Pancreas (tissue), 10 donors: ENCODE data around the gene OR7D2. TPM values are rescaled to one million over a fixed set of nuclear protein-coding genes. Genes with fewer than 3 reads are reported as not detected.

Experiments used
- ATAC-seq, 4 donors: fragments of 200-7000 bp; cut with Tn5 transposase; one replicate each; pipeline versions ENCODE4 v1.8.0 to v1.9.1; 2020; ENCODE audit warnings: mild to moderate bottlenecking in 4 of 4, moderate library complexity in 4 of 4
- DNase-seq, 6 donors: peaks; one replicate each; pipeline ENCODE4 v3.0.0-alpha.2; 2020
- FAIRE-seq: peaks from 2 replicates; lab custom pipeline; 2012; peaks lifted over from hg19 to GRCh38; lab: Jason Lieb, UNC
- H3K27ac ChIP-seq, 4 donors: fragments of 200-600 bp; sonication (generic); 1 replicate in 3 of 4; 2 replicates in 1 of 4; pipeline versions ENCODE4 v1.5.0 to v1.8.0; 2020
- H3K27me3 ChIP-seq, 4 donors: fragments of 200-600 bp; one replicate each; pipeline ENCODE4 v1.8.0; 2021
- H3K36me3 ChIP-seq, 3 donors: fragments of 200-600 bp; sonication (generic) in 1 of 3; one replicate each; pipeline versions ENCODE4 v1.5.0 to v1.8.0; 2020 to 2021
- H3K4me1 ChIP-seq, 3 donors: fragments of 200-600 bp; one replicate each; pipeline ENCODE4 v1.8.0; 2021
- H3K4me3 ChIP-seq, 4 donors: fragments of 200-600 bp; sonication (generic) in 2 of 4; one replicate each; pipeline versions ENCODE4 v1.5.0 to v1.8.0; 2020 to 2021
- H3K9me3 ChIP-seq, 4 donors: fragments of 200-600 bp; one replicate each; pipeline ENCODE4 v1.8.0; 2021
- CTCF ChIP-seq, 4 donors: fragments of 200-600 bp; sonication (generic) in 3 of 4; IDR thresholded peaks; one replicate each; pipeline versions ENCODE4 v1.5.0 to v1.8.0; 2021; ENCODE audit warnings: antibody characterized with exemption in 4 of 4
- WGBS, 2 donors: extraction: QIAGEN DNeasy Blood & Tissue Kit; methylation state at CpG; one replicate each; pipeline ENCODE4 v1.1.7; 2013; 5-methylcytosine and 5-hydroxymethylcytosine counted together
- intact Hi-C, 3 donors: fragments of 100-400 bp; cut with DNase I; formaldehyde crosslinking; loops; one replicate each; pipeline versions ENCODE4 v1.11.1 to v1.14.2; 2022
- polyA plus RNA-seq, 2 donors: library from polyadenylated mRNA; stranded (reverse); fragments of 200-250 nt; gene quantifications; one replicate each; pipeline ENCODE4 v1.2.3, GENCODE V29; 2013
- total RNA-seq, 6 donors: library from RNA; stranded (reverse); fragmentation: NEBNext Ultra II Directional in 4 of 6; extraction: Animal tissue kit (Norgen Biotek cat#: 25700) in 4 of 6; gene quantifications; one replicate each; pipeline versions ENCODE4 v1.2.1 to v1.2.4, GENCODE V29; 2021 to 2023
- donor health status: healthy with polysubstance abuse.
- donor health status: DM: no; HTN: no; CAD: no; lungs with moderate emphysema.
- donor health status: DM: no; HTN: no; CAD: no.
- donor health status: control.
- donor health status: control.
- donor health status: Bipolar disorder and iron deficiency.
- donor health status: DM: yes; HTN: yes; CAD: no.
- donor health status: DM: no; HTN: no; CAD: no.
- donor health status: DM: no; HTN: no; CAD: no.
- donor health status: DM: yes; HTN: yes; CAD: no.

The OR7D2 gene
- total and polyA plus RNA-seq, 8 donors = 0.02 to 0.04 TPM; not detected in 6

DNA sequence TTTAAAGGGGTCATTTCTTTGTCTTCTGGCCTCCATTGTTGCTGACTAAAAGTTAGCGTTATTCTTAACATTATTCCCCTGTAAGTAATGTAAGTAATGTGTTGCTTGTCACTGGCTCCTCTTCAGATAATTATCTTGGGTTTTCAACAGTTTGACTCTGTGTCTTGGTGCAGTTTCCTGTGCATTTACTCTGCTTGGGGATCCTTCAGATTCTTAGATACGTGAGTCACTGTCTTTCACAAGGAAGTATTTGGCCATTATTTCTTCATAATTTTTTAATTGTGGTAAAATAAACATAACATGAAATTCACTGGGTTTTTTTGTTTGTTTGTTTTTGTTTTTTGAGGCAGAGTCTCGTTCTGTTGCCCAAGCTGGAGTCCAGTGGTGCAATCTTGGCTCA lies 13.5 kb upstream of the OR7D2 start:
- TF ChIP-seq CTCF (IDR thresholded peaks at IDR 0.05) = no peak
- DNase-seq (no peak), FAIRE-seq (no peak), ATAC-seq (no peak)
- Histone ChIP-seq H3K27ac (no peak overlapping the region), H3K36me3 (peaks cover 0 to 38% (median 24%) of the 10 kb centered on the region in 3 donors), H3K4me1 (no peaks in the 10 kb centered on the region), H3K4me3 (no peak overlapping the region), H3K9me3 (no peaks in the 10 kb centered on the region), H3K27me3 (no peaks in the 10 kb centered on the region)
- intact Hi-C loops = no loop called here
- WGBS, 2 donors = 95 to 98% methylated on average over 3 of the region's 3 CpGs

GRCh38 chr19:9166846-9167245 lies 11.9 kb upstream of the OR7D2 start:
- 96 to 99% methylated on average over 4 of the region's 4 CpGs for WGBS, 2 donors
- ATAC-seq (no peak), FAIRE-seq (no peak), DNase-seq (no peak)
- Histone ChIP-seq H3K9me3 (no peaks in the 10 kb centered on the region), H3K27ac (no peak overlapping the region), H3K36me3 (peaks cover 0 to 22% (median 8%) of the 10 kb centered on the region in 3 donors), H3K27me3 (no peaks in the 10 kb centered on the region), H3K4me3 (no peak overlapping the region), H3K4me1 (no peaks in the 10 kb centered on the region)
- intact Hi-C loops = no loop called here
- TF ChIP-seq CTCF (IDR thresholded peaks at IDR 0.05) = no peak

- peak in 1 of 4 donors; percentile 54 for ATAC-seq
- 83 to 90% methylated on average over 6 of the region's 6 CpGs for WGBS, 2 donors
Observed at GRCh38 chr19:9171393-9171991, 7.3 kb upstream of the OR7D2 start.

DNA sequence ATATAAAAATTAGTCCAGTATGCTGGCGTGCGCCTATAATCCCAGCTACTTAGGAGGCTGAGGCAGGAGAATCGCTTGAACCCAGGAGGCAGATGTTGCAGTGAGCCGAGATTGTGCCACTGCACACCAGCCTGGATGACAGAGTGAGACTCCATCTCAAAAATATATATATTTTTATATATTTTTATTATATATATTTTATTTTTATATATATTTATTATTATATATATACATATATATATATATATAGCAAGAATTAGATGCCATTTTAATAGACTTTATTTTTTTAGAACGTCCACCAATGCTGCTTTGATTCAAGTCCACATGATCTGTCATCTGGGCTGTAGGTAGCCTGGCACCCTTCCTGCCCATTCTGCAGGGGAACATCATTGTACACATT lies 3.5 kb upstream of the OR7D2 start:
- no peaks in the 10 kb centered on the region for H3K36me3 ChIP-seq
- H3K27me3 ChIP-seq = no peaks in the 10 kb centered on the region
- no peaks in the 10 kb centered on the region for H3K9me3 ChIP-seq
- no peak for ATAC-seq
- intact Hi-C loops = no loop called here
- 86 to 90% methylated on average over 5 of the region's 5 CpGs for WGBS, 2 donors
- no peak overlapping the region for H3K4me3 ChIP-seq
- no peak for DNase-seq
- FAIRE-seq = no peak
- no peaks in the 10 kb centered on the region for H3K4me1 ChIP-seq
- no peak overlapping the region for H3K27ac ChIP-seq
- no peak for TF ChIP-seq CTCF (IDR thresholded peaks at IDR 0.05)

More at GRCh38 chr19:9171393-9171991, 7.3 kb upstream of the OR7D2 start:
- Histone ChIP-seq H3K4me3 (no peak overlapping the region), H3K27ac (no peak overlapping the region), H3K27me3 (no peaks in the 10 kb centered on the region), H3K9me3 (no peaks in the 10 kb centered on the region), H3K36me3 (no peaks in the 10 kb centered on the region), H3K4me1 (no peaks in the 10 kb centered on the region)
- intact Hi-C loops = no loop called here
- FAIRE-seq = no peak
- DNase-seq = no peak
- no peak for TF ChIP-seq CTCF (IDR thresholded peaks at IDR 0.05)

DNA sequence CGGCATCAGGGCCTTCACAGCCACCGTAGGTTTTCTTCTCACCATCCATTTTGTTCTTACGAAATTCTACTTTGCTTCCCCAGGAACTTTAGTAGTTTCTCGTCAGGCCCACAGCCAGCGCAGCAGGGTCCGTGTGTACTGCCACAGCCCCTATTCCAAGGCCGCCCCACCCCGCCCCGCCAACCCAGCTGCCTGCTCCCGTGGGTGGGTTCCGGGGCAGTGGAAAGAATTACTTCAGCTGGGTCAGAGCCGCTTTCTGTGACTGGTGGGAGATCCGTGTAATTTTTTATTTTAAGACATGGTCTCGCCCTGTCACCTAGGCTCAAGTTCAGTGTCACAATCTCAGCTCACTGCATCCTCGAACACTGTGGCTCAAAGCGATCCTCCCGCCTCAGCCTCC lies 4.2 kb downstream of the OR7D2 start:
- Histone ChIP-seq H3K27me3 (no peaks in the 10 kb centered on the region), H3K4me3 (no peak overlapping the region), H3K4me1 (no peaks in the 10 kb centered on the region), H3K27ac (no peak overlapping the region), H3K9me3 (no peaks in the 10 kb centered on the region), H3K36me3 (no peaks in the 10 kb centered on the region)
- ATAC-seq (no peak), FAIRE-seq (no peak), DNase-seq (no peak)
- intact Hi-C loops = no loop called here
- WGBS, 2 donors = 87 to 90% methylated on average over 17 of the region's 17 CpGs
- no peak for TF ChIP-seq CTCF (IDR thresholded peaks at IDR 0.05)
